K562 (cell line): ENCODE data around the gene CLCN6. TPM values are rescaled to one million over a fixed set of nuclear protein-coding genes. Genes with fewer than 3 reads are reported as not detected.
A peak's percentile ranks its signal among the peaks of the same experiment; 100 is the strongest.

Experiments
- ATAC-seq: fragments of 200-7000 bp; cut with Tn5 transposase; 3 replicates; pipeline ENCODE4 v1.9.1; 2020; ENCODE audit warnings: moderate library complexity
- BruUV-seq: library from RNA; stranded (reverse); fragments of 400-500 nt; replicated peaks from 2 replicates; lab custom pipeline; 2021; lab: Mats Ljungman, UMichigan
- CTCF ChIA-PET: fragments of 300-600 bp; formaldehyde crosslinking; extraction: SDS; loops from one replicate; lab custom pipeline; 2021; ENCODE audit warnings: low intra/inter-chr PET ratio; lab: Yijun Ruan, JAX
- POLR2A ChIA-PET: fragments of 300-600, 350-650 bp; sonication (Branson Sonifier 250); formaldehyde crosslinking; extraction: SDS; loops from one replicate; lab custom pipeline; 2021; ENCODE audit warnings: antibody characterized with exemption, inconsistent platforms; lab: Yijun Ruan, JAX
- DNase-seq, 4 experiments: peaks; one replicate each; pipeline versions ENCODE4 v3.0.0 to v3.0.0-alpha.2; 2011 to 2018; ENCODE audit warnings: low spot score in 3 of 4, mixed read lengths in 3 of 4; ENCODE audit errors: extremely low read depth in 1 of 4
- FAIRE-seq: peaks from 2 replicates; lab custom pipeline; 2011; peaks lifted over from hg19 to GRCh38; lab: Jason Lieb, UNC
- H2AFZ ChIP-seq: 2 replicates; pipeline ENCODE4 v1.6.0; 2011; ENCODE audit warnings: low read depth, low read length, control low read depth, inconsistent platforms
- H3K27ac ChIP-seq: fragments of 200-600 bp; 3 replicates; pipeline ENCODE4 v1.8.0; 2011; ENCODE audit warnings: low read depth, mild to moderate bottlenecking, control low read depth, inconsistent platforms, low read length, moderate library complexity, mixed read lengths; ENCODE audit errors: extremely low read depth
- H3K27me3 ChIP-seq, 2 experiments: fragments of 300-600 bp in 1 of 2; 2 replicates in 1 of 2; 3 replicates in 1 of 2; pipeline versions ENCODE4 v1.6.0 to v1.8.0; 2011; ENCODE audit warnings: inconsistent platforms in 2 of 2, low read length in 2 of 2, mild to moderate bottlenecking in 1 of 2, mixed read lengths in 1 of 2, moderate library complexity in 1 of 2; ENCODE audit not compliant: control insufficient read depth in 2 of 2, insufficient read depth in 2 of 2
- H3K36me3 ChIP-seq: fragments of 300-600 bp; 3 replicates; pipeline ENCODE4 v1.8.0; 2011; ENCODE audit warnings: mild to moderate bottlenecking, low read length, inconsistent platforms; ENCODE audit not compliant: control insufficient read depth, insufficient read depth
- H3K4me1 ChIP-seq, 2 experiments: fragments of 200-600 bp in 1 of 2; replicated peaks in 1 of 2; 2 replicates in 1 of 2; 3 replicates in 1 of 2; pipeline versions ENCODE4 v1.5.1 to v1.8.0; 2011; ENCODE audit warnings: inconsistent platforms in 2 of 2, low read length in 2 of 2, mild to moderate bottlenecking in 1 of 2, mixed read lengths in 1 of 2, moderate library complexity in 1 of 2; ENCODE audit not compliant: control insufficient read depth in 2 of 2, insufficient read depth in 2 of 2
- H3K4me2 ChIP-seq: 2 replicates; pipeline ENCODE4 v1.6.1; 2011; ENCODE audit warnings: low read length, control low read depth, inconsistent platforms, mixed read lengths; ENCODE audit not compliant: insufficient read depth
- H3K4me3 ChIP-seq: fragments of 200-600 bp; sonication (generic), shearing (Covaris generic); 2 replicates; pipeline ENCODE4 v1.5.1; 2016; ENCODE audit warnings: control low read depth, inconsistent platforms
- H3K79me2 ChIP-seq: fragments of 200-600 bp; 3 replicates; pipeline ENCODE4 v1.8.0; 2011; ENCODE audit warnings: low read length, inconsistent platforms; ENCODE audit not compliant: control insufficient read depth, insufficient read depth
- H3K9ac ChIP-seq, 2 experiments: 2 replicates each; pipeline versions ENCODE4 v1.6.0 to v1.6.1; 2011; ENCODE audit warnings: low read depth in 2 of 2, low read length in 2 of 2, control low read depth in 1 of 2, inconsistent platforms in 1 of 2, mild to moderate bottlenecking in 1 of 2, mixed read lengths in 1 of 2; ENCODE audit not compliant: insufficient read depth in 1 of 2
- H3K9me1 ChIP-seq: one replicate; pipeline ENCODE4 v1.6.0; 2011; ENCODE audit warnings: inconsistent platforms, mild to moderate bottlenecking, low read length, moderate library complexity; ENCODE audit not compliant: control insufficient read depth, insufficient read depth
- H3K9me3 ChIP-seq: replicated peaks from 2 replicates; pipeline ENCODE4 v1.5.1; 2011; ENCODE audit warnings: low read depth, low read length, inconsistent platforms; ENCODE audit not compliant: control insufficient read depth, insufficient read depth
- H4K20me1 ChIP-seq: replicated peaks from 2 replicates; pipeline ENCODE4 v1.6.1; 2011; ENCODE audit warnings: low read length, inconsistent platforms, mixed read lengths; ENCODE audit not compliant: control insufficient read depth, insufficient read depth
- ASH1L ChIP-seq: fragments of 450-650 bp; IDR thresholded peaks from 2 replicates; pipeline ENCODE4 v1.6.1; 2018; ENCODE audit warnings: borderline replicate concordance, mild to moderate bottlenecking, low read depth; ENCODE audit not compliant: partially characterized antibody
- CBX1 ChIP-seq: sonication (generic); IDR thresholded peaks from 2 replicates; pipeline ENCODE4 v1.6.1; 2016; ENCODE audit warnings: antibody characterized with exemption, low read depth, mild to moderate bottlenecking
- ESRRB ChIP-seq: fragments of 250-450 bp; sonication (Bioruptor Pico); IDR thresholded peaks from 2 replicates; pipeline ENCODE4 v1.5.0; 2020; ENCODE audit warnings: mild to moderate bottlenecking, moderate library complexity, borderline replicate concordance
- GABPB1 ChIP-seq: sonication (generic); formaldehyde crosslinking; IDR thresholded peaks from 2 replicates; pipeline ENCODE4 v1.8.0; 2022; ENCODE audit warnings: mild to moderate bottlenecking, missing genetic modification reagents
- HCFC1 ChIP-seq: IDR thresholded peaks from 2 replicates; pipeline ENCODE4 v1.6.1; 2012; ENCODE audit warnings: low read depth, low read length, improper control_type of control experiment
- HDAC1 ChIP-seq, 2 experiments: fragments of 450-650 bp; IDR thresholded peaks; 2 replicates each; pipeline ENCODE4 v1.6.1; 2016 to 2017; ENCODE audit warnings: inconsistent platforms in 1 of 2, mild to moderate bottlenecking in 1 of 2, moderate library complexity in 1 of 2
- HDAC6 ChIP-seq: IDR thresholded peaks from 2 replicates; pipeline ENCODE4 v1.6.1; 2012; ENCODE audit warnings: low read depth, mild to moderate bottlenecking, control low read depth, inconsistent platforms, low read length, moderate library complexity
- IRF1 ChIP-seq: sonication (generic); formaldehyde crosslinking; IDR thresholded peaks from 2 replicates; pipeline ENCODE4 v1.8.0; 2022; ENCODE audit warnings: missing genetic modification reagents, mild to moderate bottlenecking, borderline replicate concordance
- JUND ChIP-seq, 2 experiments: IDR thresholded peaks; 2 replicates in 1 of 2; 3 replicates in 1 of 2; pipeline ENCODE4 v1.6.1; 2011; ENCODE audit warnings: borderline replicate concordance in 2 of 2, low read depth in 2 of 2, low read length in 2 of 2, improper control_type of control experiment in 1 of 2, missing biosample characterization in 1 of 2, missing genetic modification characterization in 1 of 2, missing genetic modification reagents in 1 of 2
- LCOR ChIP-seq: sonication (generic); formaldehyde crosslinking; IDR thresholded peaks from 2 replicates; pipeline ENCODE4 v1.8.0; 2022; ENCODE audit warnings: mild to moderate bottlenecking, missing genetic modification reagents
- PHF20 ChIP-seq: fragments of 450-650 bp; IDR thresholded peaks from 2 replicates; pipeline ENCODE4 v1.6.1; 2018; ENCODE audit not compliant: partially characterized antibody
- TAF15 ChIP-seq: fragments of 200-400 bp; formaldehyde crosslinking; IDR thresholded peaks from 2 replicates; pipeline ENCODE4 v1.6.1; 2017; ENCODE audit warnings: mild to moderate bottlenecking, low read depth, low read length, moderate library complexity
- XRCC5 ChIP-seq: fragments of 200-400 bp; formaldehyde crosslinking; IDR thresholded peaks from 2 replicates; pipeline ENCODE4 v1.6.1; 2017; ENCODE audit warnings: low read depth, mild to moderate bottlenecking, low read length
- ZC3H11A ChIP-seq: IDR thresholded peaks from 2 replicates; pipeline ENCODE4 v1.6.1; 2012; ENCODE audit warnings: low read depth, low read length, improper control_type of control experiment
- ZNF197 ChIP-seq: fragments of 200-800 bp; sonication (Bioruptor generic); IDR thresholded peaks from 2 replicates; pipeline ENCODE4 v1.6.1; 2016; ENCODE audit warnings: low read depth, missing genetic modification characterization, missing compliant biosample characterization
- ZNF232 ChIP-seq: sonication (generic); formaldehyde crosslinking; IDR thresholded peaks from 2 replicates; pipeline ENCODE4 v1.8.0; 2022; ENCODE audit warnings: mild to moderate bottlenecking, missing genetic modification reagents
- ZNF316 ChIP-seq: fragments of 450-650 bp; IDR thresholded peaks from 2 replicates; pipeline ENCODE4 v1.6.1; 2016
- WGBS: fragments of 100-300 bp; shearing (Covaris generic); methylation state at CpG from one replicate; pipeline ENCODE4 v1.1.6; 2016; ENCODE audit warnings: low coverage, mixed read lengths; ENCODE audit not compliant: insufficient coverage; ENCODE audit errors: missing lambda C conversion rate; 5-methylcytosine and 5-hydroxymethylcytosine counted together
- in situ Hi-C: fragments of 300-500 bp; cut with MboI; formaldehyde crosslinking; loops from 4 replicates; pipeline ENCODE4 v1.15.0; 2018; ENCODE audit warnings: inconsistent platforms, mixed read lengths
- intact Hi-C: fragments of 100-400 bp; cut with micrococcal nuclease; formaldehyde crosslinking; loops from 2 replicates; pipeline ENCODE4 v1.14.2; 2022
- polyA plus RNA-seq, 8 experiments: library from polyadenylated mRNA; depleted of rRNA in 4 of 8; stranded (reverse) in 5 of 8; unstranded in 3 of 8; fragments of >200 nt; fragmentation: Nextera tagmentation in 2 of 8; fragmentation: Illumina TruSeq in 1 of 8; extraction: Ambion mirVana in 2 of 8; extraction: Trizol in 1 of 8; gene quantifications; 2 replicates each; pipeline versions ENCODE4 v1.2.1 to v1.2.3, GENCODE V29; 2011 to 2014; ENCODE audit warnings: inconsistent platforms in 1 of 8, missing spikeins in 1 of 8
- total RNA-seq, 7 experiments: library from RNA; depleted of rRNA in 6 of 7; stranded (reverse); fragments of >200 nt in 6 of 7; fragmentation: Illumina TruSeq in 2 of 7; extraction: Trizol in 2 of 7; gene quantifications; 2 replicates each; pipeline versions ENCODE4 v1.2.1 to v1.2.3, GENCODE V29; 2011 to 2021; ENCODE audit warnings: low replicate concordance in 1 of 7

CLCN6 gene
- total and polyA plus RNA-seq, 9 of the 15 experiments (the other 6 are each of a cell fraction or from before 2014, with no cell fraction given) = 2.0 to 21.8 (median 13.6) TPM

GRCh38 chr1:11881749-11882441, 75.9 kb downstream of the CLCN6 start (continued):
- TF ChIP-seq JUND (IDR thresholded peaks at IDR 0.05; ENCODE audit: borderline replicate concordance, low read depth, low read length) (peak; percentile 25; the same call in 1 of the 2 replicates), JUND (tag; IDR thresholded peaks at IDR 0.05; ENCODE audit: borderline replicate concordance, low read depth, low read length) (no peak), ZNF197 (CRISPR knock-in tag) (no peak), ZC3H11A (0 out of 2 replicates have a peak, but pooled peaks have one; percentile 40), GABPB1 (CRISPR knock-in tag) (no peak)

- in situ Hi-C loops = no loop called here
- DNase-seq = peak; percentile 98 to 99 (median 98)
- peak overlapping the region; percentile 82 for H3K27ac ChIP-seq
- TF ChIP-seq ESRRB (CRISPR knock-in tag) = no peak
- no peak for TF ChIP-seq ASH1L
- TF ChIP-seq LCOR = no peak
- no peak for TF ChIP-seq ZNF232 (CRISPR knock-in tag)
- TF ChIP-seq CBX1 = peak; percentile 77
- no peak for TF ChIP-seq HDAC6
- TF ChIP-seq IRF1 (CRISPR knock-in tag) = no peak
- no peak for TF ChIP-seq PHF20
- TF ChIP-seq ZNF316 = no peak
- no peak for TF ChIP-seq HCFC1
- TF ChIP-seq XRCC5 = peak; percentile 61; the same call in 1 of the 2 replicates
- peak in 1 of 2 experiments; percentile 79; a peak in 2 of 4 replicates for TF ChIP-seq HDAC1 (IDR thresholded peaks at IDR 0.05)
- no peak for TF ChIP-seq TAF15
These were observed 77.0 kb downstream of the CLCN6 start for GRCh38 chr1:11882814-11883538.

More at GRCh38 chr1:11882814-11883538, 77.0 kb downstream of the CLCN6 start:
- no peak overlapping the region for H3K4me3 ChIP-seq
- no TSS peak for BruUV-seq
- no peaks in the 10 kb centered on the region for H3K9me1 ChIP-seq
- peak overlapping the region; percentile 70 for H3K4me2 ChIP-seq
- FAIRE-seq = peak; percentile 99
- WGBS = 22% methylated on average over 13 of the region's 13 CpGs
- CTCF ChIA-PET = no interaction called here
- peaks cover 48 to 70% of the 10 kb centered on the region in 2 experiments for H3K4me1 ChIP-seq
- intact Hi-C loops = loop anchor here (1.0 to 10.0 kb wide), 3 partner anchors 10 to 218 kb away; partner anchors contain the start of gene FBXO6
- no peaks in the 10 kb centered on the region for H3K27me3 ChIP-seq
- H3K9ac ChIP-seq = peak overlapping the region; percentile 44 to 59
- ATAC-seq = peak; percentile 94
- POLR2A ChIA-PET = interaction anchor here (0.6 to 6.7 kb wide), 15 partner anchors 9 to 146 kb away, joined by 3 to 159 read pairs (median 4); no protein-coding TSS in a partner anchor
- peak overlapping the region; percentile 89 for H2AFZ ChIP-seq
- H3K36me3 ChIP-seq = no peaks in the 10 kb centered on the region
- H3K9me3 ChIP-seq = peaks cover 3% of the 10 kb centered on the region; the same call in 1 of the 2 replicates
- H3K79me2 ChIP-seq = no peaks in the 10 kb centered on the region; the same call in 2 of the 3 replicates
- no peaks in the 10 kb centered on the region for H4K20me1 ChIP-seq
